Measurements from ENCODE around the gene FRMD4A.

The FRMD4A gene

DNA sequence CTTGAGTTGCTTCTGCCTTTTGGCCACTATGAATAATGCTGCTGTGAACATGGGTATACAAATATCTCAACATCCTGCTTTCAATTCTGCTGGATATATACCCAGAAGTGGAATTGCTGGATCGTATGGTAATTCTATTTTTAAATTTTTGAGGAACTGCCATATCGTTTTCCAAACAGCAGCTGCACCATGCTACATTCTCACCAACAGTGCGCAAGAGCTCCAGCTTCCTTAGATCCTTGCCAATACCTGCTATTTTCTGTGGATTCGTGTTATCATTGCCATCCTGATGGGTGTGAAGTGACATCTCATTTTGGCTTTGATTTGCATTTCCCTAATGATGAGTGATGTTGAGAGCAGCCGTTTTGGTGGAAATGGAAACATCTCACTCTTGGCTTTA is 26.7 kb downstream of the FRMD4A start:
- DNase-seq, result no peak
- intact Hi-C loops (cut with DNase I), result no loop called here

GRCh38 chr10:14302035-14302434 is 28.7 kb downstream of the FRMD4A start:
- intact Hi-C loops (cut with DNase I), result no loop called here
- no peak for DNase-seq

GRCh38 chr10:14299556-14299955 is 31.2 kb downstream of the FRMD4A start:
- intact Hi-C loops (cut with DNase I), result no loop called here

GRCh38 chr10:14296065-14296709 is 34.5 kb downstream of the FRMD4A start:
- DNase-seq, result peak in 8 of 42 donors; percentile 10 to 51 (median 18)
- intact Hi-C loops (cut with DNase I), result no loop called here

More at GRCh38 chr10:14299556-14299955, 31.2 kb downstream of the FRMD4A start:
- DNase-seq, result no peak

DNA sequence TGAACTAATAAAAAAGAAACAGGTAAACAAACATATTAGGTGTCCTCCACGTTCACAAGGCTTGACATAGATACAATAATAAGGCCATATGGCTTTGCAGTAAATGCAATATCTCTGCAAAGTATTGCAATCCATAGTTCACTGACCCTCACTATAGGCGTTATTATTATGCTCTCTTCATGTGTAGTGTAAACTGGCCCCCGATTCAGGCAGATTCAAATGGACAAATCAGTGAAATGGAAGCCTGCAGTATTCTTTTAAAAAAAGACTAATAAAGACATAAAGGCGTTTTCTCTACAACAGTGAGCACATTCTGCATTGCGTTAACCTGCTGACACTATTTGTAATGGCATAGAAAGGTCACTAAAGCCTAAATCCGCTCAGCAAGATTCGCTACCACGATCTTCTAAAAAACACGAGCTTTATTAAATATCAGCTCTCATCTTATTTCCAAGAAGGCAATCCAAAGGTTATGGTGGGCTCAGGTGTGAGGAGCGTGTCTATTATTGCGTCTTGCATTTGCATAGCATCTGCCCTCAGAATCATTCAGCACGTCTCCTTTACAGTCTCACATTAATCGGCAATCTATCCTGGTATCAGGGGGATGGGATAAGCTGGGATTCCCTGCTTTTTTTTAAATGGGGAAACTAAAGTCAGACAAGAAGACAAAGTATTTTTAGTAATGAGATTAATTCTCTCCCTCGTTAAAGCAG is 36.2 kb downstream of the FRMD4A start:
- no peak for DNase-seq
- intact Hi-C loops (cut with DNase I), result no loop called here

GRCh38 chr10:14293526-14293925 is 37.2 kb downstream of the FRMD4A start:
- intact Hi-C loops (cut with DNase I), result no loop called here
- no peak for DNase-seq

- intact Hi-C loops (cut with DNase I), result no loop called here
- no peak for DNase-seq
These were observed 39.4 kb downstream of the FRMD4A start for GRCh38 chr10:14291296-14291695.

DNA sequence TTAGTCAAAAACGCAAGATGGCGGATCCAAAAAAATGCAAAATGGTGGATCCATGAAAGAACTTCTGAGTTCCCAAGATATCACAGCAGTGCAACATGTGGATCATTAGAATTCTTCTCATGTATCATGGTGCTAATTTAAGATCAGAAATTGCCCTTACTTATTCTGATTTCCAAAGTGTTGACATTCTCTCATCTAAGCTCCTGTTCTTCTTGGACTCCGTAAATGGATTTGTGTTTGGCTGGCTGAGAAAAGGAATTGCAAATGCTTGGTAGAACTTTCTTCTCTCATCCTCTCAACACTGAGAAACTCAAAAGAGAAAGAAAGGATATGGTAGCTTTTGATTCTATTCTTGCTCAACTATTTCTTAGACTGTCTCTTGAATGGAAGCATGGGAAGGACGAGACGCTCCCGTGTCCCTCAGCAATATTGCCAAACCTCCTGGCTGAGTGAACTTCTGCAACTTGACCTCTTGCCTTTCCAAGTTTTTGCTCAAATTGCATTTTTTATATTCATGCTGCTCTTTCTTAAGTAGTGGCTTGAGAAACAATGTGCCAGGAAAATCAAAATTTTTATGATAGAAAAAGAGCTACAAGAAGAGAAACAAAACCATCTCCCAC is 44.7 kb downstream of the FRMD4A start:
- no peak for DNase-seq
- intact Hi-C loops (cut with DNase I), result no loop called here

GRCh38 chr10:14282276-14282675 is 48.4 kb downstream of the FRMD4A start:
- DNase-seq, result no peak
- intact Hi-C loops (cut with DNase I), result no loop called here

- intact Hi-C loops (cut with DNase I), result no loop called here
- no peak for DNase-seq
These were observed 52.2 kb downstream of the FRMD4A start for GRCh38 chr10:14278533-14278932.

DNA sequence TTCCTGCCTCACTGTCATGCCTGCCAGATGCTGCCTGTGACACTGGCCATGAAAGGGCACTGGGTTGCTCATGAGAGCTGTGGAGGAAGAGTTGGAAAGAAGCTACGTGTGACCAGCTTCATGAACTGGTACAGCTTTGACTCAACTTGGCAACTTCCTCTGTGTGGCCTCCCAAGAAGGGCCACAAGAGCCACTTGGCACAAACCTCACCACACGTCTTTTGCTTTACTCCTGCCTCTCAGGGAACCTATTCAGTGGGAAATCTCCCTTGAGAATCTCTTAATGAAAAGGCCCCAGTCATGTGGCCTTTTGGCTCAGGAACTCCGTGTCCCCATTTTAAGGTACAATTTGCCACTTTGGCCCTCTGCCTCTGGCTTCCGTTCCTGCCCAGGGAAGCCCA is 54.5 kb downstream of the FRMD4A start:
- intact Hi-C loops (cut with DNase I), result no loop called here
- DNase-seq, result peak in 23 of 42 donors; percentile 7 to 67 (median 32)

- intact Hi-C loops (cut with DNase I), result no loop called here
- DNase-seq, result no peak
These were observed 59.1 kb downstream of the FRMD4A start for GRCh38 chr10:14271621-14272020.

DNA sequence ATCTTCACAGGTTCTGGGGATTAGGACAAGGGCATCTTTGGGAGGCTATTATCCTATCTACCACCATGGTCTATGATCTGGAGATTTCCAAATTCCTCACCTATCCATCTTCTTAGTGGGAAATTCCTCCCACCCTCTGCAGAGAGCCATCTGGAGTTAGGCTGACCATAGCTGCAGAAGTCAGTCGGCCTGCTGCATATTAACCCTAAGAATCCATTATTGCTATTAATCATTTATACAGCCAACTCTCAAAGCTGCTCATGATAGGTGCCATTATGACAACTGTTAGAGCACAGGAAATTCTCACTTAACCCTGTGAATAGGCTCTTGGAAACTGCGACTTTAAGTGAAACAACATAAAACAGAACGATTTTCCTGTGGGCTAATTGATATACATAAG is 60.4 kb downstream of the FRMD4A start:
- intact Hi-C loops (cut with DNase I), result no loop called here
- DNase-seq, result no peak

- DNase-seq, result no peak
- intact Hi-C loops (cut with DNase I), result no loop called here
These were observed 65.0 kb downstream of the FRMD4A start for GRCh38 chr10:14265709-14266108.

- peak in 3 of 42 donors; percentile 21 to 42 (median 41) for DNase-seq
- intact Hi-C loops (cut with DNase I), result no loop called here
These were observed 67.8 kb downstream of the FRMD4A start for GRCh38 chr10:14262836-14263425.

- intact Hi-C loops (cut with DNase I), result no loop called here
- no peak for DNase-seq
These were observed 69.4 kb downstream of the FRMD4A start for GRCh38 chr10:14261336-14261735.

- DNase-seq, result no peak
- intact Hi-C loops (cut with DNase I), result no loop called here
These were observed 70.8 kb downstream of the FRMD4A start for GRCh38 chr10:14259696-14260566.

DNA sequence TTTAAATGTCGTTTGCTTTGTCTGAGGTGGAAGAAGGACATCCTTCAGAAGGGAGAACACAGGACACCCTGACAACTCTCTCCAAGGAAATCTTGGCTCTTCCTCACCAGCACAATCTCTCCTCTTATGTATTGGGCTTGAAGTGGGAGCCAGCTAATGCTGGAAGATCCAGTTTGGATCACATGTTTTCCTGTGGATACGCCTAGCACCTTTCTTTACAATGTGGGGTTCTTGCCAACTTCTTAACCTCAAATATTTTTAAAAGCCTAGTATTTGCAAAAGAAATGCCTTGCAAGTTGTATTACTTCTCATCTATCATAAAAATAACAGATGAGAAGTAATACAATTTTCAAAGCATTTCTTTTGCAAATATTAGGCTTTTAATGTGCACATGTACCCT is 76.4 kb downstream of the FRMD4A start:
- intact Hi-C loops (cut with DNase I), result no loop called here
- DNase-seq, result no peak

GRCh38 chr10:14253711-14254110 is 77.0 kb downstream of the FRMD4A start:
- no peak for DNase-seq
- intact Hi-C loops (cut with DNase I), result no loop called here
